ENCODE measurements around the gene CBLC. TPM values are rescaled to one million over a fixed set of nuclear protein-coding genes. Genes with fewer than 3 reads are reported as not detected.
"Not testable (repeated sequence)": the region's sequence is repeated elsewhere in the genome, so short reads cannot be mapped to it uniquely, and the experiment has no call there.

CBLC gene
- total RNA-seq, 2 donors from 2014 or later = not detected

DNA sequence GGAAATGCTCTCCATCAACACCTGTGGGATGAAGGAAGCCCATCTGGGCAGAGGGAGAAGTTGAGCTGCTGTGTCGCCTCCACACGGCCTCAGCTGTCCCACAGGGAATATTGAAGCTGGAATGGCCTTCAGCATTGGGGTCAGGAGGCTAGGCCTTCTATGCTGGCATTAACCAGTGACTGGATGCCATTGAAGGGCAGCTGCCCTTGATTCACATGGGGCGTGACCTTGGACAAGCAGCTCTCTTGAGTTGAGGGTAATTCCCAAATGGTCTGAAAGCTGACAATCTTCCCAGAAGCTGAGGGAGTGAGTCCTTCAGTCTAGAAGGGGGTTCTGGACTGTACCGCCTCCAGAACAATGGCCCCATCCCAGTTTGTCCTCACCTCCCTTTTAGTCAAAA lies 22.5 kb upstream of the CBLC start:
- Mint-ChIP-seq H3K9me3 (no peaks in the 10 kb centered on the region), H3K36me3 (peaks cover 50 to 70% of the 10 kb centered on the region in 2 donors), H3K27ac (peak overlapping the region; percentile 96 to 98)
- DNase-seq (ENCODE audit: low spot score in 2 of 2) (no peak), ATAC-seq (no peak)

DNA sequence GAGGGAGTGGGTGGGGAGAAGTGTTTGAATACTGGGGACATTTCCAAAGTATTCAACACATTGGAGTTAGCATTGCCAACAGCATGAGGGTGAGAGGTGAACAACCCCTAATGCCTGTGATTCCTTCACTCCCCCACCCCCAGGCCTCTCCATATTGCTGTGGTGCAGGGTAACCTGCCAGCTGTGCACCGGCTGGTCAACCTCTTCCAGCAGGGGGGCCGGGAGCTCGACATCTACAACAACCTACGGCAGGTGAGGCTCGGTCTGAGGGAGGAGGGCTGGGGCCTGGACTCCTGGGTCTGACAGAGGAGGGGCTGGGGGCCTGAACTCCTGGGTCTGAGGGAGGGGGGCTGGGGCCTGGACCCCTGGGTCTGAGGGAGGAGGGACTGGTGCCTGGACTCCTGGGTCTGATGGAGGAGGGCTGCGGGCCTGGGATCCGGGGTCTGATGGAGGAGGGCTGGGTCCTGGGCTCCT lies 21.6 kb upstream of the CBLC start:
- Mint-ChIP-seq H3K27ac (peak overlapping the region; percentile 96 to 98), H3K36me3 (peaks cover 41 to 68% of the 10 kb centered on the region in 2 donors), H3K9me3 (no peaks in the 10 kb centered on the region)
- no peak for DNase-seq (ENCODE audit: low spot score in 2 of 2)
- ATAC-seq = no peak

DNA sequence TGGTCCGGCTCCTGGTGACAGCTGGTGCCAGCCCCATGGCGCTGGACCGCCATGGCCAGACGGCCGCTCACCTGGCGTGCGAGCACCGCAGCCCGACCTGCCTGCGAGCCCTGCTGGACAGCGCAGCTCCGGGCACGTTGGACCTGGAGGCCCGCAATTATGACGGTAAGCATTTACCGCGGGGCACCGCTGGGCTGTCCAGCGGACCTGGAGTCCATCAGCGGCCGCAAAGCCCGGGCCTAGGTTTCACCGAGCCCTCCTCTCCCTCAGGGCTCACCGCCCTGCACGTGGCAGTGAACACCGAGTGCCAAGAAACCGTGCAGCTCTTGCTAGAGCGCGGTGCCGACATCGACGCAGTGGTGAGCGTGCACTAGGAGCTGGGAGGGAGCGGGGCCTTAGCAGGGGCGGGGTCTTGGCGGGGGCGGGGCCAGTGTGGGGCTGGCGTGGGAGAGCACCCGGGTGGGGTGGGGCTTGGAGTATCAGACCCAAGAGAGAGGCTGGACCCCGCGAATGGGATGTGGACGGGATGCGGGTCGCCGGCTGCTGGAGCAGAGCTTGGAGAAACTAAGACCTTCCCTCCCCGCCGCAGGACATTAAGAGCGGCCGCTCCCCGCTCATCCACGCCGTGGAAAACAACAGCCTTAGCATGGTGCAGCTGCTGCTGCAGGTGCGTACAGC lies 20.5 kb upstream of the CBLC start:
- no peak for DNase-seq (ENCODE audit: low spot score in 2 of 2)
- Mint-ChIP-seq H3K9me3 (no peaks in the 10 kb centered on the region), H3K27ac (peak overlapping the region in 1 of 2 donors; percentile 98), H3K36me3 (peaks cover 32 to 57% of the 10 kb centered on the region in 2 donors)
- no peak for ATAC-seq

DNA sequence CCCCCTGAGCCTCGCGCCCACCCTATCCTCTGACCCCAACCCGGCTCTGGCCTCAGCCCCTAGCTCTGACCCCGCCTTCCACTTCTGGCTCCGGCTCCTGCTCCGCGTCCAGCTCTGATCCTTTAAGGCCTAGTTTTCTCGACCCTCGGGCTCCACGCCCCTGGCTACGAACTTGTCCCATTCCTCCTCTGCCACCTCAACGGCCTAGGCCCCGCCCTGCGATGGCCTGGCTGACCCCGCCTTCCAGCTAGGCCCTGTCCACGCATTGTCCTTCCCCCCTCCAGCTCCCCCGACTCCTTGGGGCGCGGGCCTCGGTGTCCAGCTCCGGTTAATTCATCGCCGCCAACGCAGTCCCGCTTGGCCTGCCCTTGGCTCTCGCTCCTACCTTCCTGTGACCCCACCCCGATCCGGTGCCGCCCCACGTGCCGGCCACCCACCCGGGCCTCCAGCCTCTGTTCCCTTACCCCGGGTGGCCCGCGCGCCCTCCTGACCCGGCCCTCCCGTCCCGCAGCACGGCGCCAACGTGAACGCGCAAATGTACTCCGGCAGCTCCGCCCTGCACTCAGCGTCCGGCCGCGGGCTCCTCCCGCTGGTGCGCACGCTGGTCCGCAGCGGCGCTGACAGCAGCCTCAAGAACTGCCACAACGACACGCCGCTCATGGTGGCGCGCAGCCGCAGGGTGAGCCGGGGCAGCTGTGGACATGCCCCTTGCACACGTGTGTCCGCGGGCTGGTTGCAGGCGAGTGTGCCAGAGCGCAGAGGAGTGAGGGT lies 19.8 kb upstream of the CBLC start:
- Mint-ChIP-seq H3K9me3 (no peaks in the 10 kb centered on the region), H3K27ac (peak overlapping the region; percentile 75 to 76), H3K36me3 (peaks cover 25 to 50% of the 10 kb centered on the region in 2 donors)
- DNase-seq (ENCODE audit: low spot score in 2 of 2) (no peak), ATAC-seq (no peak)

DNA sequence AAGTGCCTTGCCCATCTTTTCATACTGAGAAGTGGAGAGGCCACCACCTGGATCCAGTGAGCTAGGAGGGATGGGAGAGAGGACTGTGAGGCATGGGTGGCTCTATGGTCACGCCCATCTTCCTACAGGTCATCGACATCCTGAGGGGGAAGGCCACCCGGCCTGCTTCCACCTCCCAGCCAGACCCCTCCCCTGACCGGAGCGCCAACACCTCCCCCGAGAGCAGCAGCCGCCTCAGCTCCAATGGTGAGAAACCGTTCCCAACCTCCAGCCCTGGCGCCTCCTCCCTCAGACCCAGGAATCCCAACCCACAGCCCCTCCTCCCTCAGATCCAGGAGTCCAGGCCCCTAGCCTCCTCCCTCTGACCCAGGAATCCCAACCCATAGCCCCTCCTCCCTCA lies 19.1 kb upstream of the CBLC start:
- peak overlapping the region; percentile 75 to 76 for H3K27ac Mint-ChIP-seq
- no peak for ATAC-seq
- peaks cover 24 to 50% of the 10 kb centered on the region in 2 donors for H3K36me3 Mint-ChIP-seq
- no peak for DNase-seq (ENCODE audit: low spot score in 2 of 2)
- H3K9me3 Mint-ChIP-seq = no peaks in the 10 kb centered on the region

DNA sequence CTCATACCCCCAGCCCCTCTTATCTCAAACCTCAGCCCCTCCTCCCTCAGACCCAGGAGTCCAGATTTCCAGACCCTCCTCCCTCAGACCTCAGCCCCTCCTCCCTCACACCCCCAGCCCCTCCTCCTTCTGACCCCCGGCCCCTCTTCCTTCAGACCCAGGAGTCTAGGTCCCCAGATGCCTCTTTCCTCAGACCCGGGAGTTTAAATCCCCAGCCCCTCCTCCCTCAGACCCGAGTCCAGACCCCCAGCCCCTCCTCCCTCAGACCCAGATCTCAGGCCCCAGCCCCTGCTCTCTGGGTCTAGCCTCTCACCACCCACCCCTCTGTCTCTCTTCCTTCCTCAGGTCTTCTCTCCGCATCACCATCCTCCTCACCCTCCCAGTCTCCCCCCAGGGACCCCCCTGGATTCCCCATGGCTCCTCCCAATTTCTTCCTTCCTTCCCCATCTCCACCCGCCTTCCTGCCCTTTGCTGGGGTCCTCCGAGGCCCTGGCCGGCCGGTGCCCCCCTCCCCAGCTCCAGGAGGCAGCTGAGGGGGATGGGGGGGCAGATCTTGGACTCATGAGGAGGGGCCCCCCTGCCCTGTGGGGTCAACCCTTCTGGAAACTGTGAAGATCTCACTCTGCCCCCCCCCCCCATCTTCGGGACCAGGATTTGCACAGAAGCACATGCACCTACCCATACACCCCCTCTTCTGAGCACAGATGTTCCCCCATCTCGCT lies 18.4 kb upstream of the CBLC start:
- Mint-ChIP-seq H3K27ac (peak overlapping the region; percentile 29 to 88), H3K36me3 (peaks cover 24 to 50% of the 10 kb centered on the region in 2 donors)
- ATAC-seq = no peak

DNA sequence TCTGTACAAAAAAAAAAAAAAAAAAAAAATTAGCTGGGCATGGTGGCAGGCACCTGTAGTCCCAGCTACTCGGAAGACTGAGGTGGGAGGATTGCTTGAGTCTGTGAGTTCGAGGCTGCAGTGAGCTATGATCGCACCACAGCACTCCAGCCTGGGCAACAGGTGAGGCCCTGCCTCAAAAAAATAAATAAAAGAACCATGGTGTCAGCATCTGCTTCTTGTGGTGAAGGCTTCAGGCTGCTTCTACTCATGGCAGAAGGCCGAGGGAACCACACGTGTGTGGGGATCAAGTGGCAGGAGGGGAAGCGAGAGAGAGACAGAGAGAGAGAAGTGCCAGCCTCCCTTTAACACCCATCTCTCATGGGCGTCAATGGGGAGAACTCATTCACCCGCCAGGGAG lies 15.7 kb upstream of the CBLC start:
- no peaks in the 10 kb centered on the region for H3K9me3 Mint-ChIP-seq
- ATAC-seq (no peak), DNase-seq (ENCODE audit: low spot score in 2 of 2) (no peak)
- H3K27ac Mint-ChIP-seq = peak overlapping the region in 1 of 2 donors; percentile 75
- H3K36me3 Mint-ChIP-seq = peaks cover 12 to 28% of the 10 kb centered on the region in 2 donors

More for the DNA sequence above, 18.4 kb upstream of the CBLC start:
- no peaks in the 10 kb centered on the region for H3K9me3 Mint-ChIP-seq
- no peak for DNase-seq (ENCODE audit: low spot score in 2 of 2)

DNA sequence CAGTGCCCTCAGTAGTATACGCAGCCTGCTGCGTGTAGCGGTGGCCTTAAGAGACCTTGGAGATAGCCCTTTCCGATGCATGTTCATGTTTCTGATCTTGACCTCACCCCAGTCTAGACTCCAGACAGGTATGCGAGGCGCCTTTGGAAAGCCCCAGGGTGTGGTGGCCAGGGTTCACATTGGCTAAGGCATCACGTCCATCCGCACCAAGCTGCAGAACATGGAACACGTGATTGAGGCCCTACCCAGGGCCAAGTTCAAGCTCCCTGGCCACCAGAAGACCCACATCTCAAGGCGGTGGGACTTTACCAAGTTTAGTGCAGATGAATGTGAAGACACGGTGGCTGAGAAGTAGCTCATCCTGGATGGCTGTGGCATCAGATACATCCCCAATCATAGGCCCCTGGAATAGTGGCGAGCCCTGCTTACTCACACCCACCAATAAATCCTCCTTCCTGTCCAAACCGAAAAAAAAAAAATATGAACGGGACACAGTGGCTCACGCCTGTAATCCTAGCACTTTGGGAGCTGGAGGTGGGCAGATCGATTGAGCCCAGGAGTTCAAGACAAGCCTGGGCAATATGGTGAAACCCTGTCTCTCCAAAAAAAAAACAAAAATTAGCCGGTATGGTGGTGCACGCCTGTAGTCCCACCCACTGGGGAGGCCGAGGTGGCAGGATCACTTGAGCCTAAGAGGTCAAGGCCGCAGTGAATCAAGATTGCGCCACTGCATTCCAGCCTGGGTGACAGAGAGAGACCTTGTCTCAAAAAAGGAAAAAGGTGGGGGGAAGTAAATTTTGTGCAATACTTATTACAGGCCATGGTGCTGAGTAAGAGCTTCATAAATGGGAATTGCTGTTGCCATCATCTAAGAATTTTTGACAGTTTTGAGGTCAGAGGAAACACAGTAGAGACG lies 12.4 kb upstream of the CBLC start:
- DNase-seq (ENCODE audit: low spot score in 2 of 2) (no peak), ATAC-seq (no peak)
- peak overlapping the region in 1 of 2 donors; percentile 30 for H3K27ac Mint-ChIP-seq
- H3K9me3 Mint-ChIP-seq = no peaks in the 10 kb centered on the region
- H3K36me3 Mint-ChIP-seq = peaks cover 0 to 13% of the 10 kb centered on the region in 2 donors

DNA sequence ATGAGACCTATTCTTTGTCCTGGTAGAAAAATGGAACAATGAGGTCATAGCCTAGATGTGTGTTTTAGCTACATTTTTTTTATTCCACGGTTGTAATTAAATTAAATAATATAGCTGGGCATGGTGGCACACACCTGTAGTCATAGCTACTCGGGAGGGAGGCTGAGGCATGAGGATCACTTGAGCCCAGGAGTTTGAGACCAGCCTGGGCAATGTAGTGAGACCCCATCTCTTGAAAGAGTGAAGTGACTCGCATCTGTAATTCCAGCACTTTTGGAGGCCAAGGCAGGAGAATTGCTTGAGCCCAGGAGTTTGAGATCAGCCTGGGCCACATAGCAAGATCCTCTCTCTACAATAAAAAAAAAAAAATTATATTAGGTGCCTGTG lies 11.7 kb upstream of the CBLC start:
- Mint-ChIP-seq H3K9me3 (no peaks in the 10 kb centered on the region), H3K36me3 (peaks cover 0 to 7% of the 10 kb centered on the region in 2 donors), H3K27ac (no peak overlapping the region)
- ATAC-seq (no peak), DNase-seq (ENCODE audit: low spot score in 2 of 2) (no peak)

DNA sequence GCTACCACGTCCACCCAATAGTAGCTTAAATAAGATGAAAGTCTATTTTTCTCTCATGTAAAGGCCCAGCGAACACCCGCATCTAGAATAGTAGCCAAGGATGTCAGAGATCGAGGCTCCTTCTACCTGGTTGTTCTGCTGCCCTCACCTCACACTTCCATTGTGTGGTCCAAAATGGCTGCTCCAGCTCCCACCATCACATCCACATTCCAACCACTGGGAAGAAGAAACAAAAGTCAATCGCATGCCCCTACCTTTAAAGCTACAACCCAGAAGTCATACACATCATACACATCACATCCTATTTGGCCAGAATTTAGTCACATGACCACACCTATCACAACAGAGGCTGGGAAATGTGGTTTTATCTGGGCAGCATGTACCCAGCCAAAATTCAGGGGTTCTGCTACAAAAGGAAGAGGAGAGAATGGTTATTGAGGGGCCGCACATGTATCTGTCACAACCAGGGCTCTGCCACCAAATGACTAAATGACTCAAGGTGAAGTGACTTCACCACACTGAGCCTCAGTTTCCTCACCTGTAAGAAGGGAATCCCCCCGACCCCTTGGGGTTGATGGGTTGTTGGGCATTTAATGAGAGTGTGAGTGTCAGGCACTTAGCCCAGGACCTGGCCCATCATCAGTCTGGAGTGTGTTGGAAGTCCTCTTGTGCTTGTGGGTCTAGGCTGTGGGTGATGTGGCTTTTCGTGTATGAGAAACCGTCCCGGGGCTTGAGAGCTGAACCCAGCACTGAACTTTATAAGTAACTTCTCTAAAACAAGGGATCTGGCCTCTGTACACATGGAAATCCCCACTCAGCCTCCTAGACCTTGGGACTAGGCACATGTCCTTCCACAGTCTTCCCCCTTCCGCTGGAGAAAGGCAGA lies 10.2 kb upstream of the CBLC start:
- peaks cover 0 to 7% of the 10 kb centered on the region in 2 donors for H3K36me3 Mint-ChIP-seq
- ATAC-seq (peak in 1 of 2 donors; percentile 76), DNase-seq (ENCODE audit: low spot score in 2 of 2) (peak in 1 of 2 donors; percentile 85)

DNA sequence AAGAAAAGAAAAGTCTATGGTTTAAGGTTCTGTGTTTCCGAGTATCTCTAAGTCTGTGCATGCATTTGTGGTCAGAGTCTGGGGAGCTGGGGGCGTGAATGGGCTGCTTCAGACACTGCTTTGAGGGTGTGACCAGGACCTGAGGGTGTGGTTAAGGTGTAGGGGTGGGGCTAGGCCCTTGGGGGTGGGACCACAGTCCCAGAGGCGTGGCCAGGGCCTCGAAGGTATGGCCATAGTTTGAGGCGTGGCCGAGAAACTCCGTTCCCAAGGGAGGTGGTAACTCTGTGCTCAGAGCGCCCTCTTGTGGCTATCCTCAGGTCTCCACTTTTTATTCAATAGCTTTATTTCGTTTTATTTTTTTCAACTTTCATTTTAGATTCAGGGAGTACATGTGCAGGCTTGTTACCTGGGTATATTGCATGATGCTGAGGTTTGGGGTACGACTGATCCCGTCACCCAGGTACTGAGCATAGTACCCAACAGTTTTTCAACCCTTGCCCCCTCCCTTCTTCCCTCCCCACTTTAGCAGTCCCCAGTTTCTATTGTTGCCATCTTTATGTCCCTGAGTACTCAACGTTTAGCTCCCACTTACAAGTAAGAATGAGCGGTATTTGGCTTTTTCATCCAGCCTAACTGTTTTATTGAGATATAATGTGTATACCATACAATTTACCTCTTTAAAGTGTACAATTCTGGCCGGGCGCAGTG lies 7.0 kb upstream of the CBLC start:
- H3K9me3 Mint-ChIP-seq = no peaks in the 10 kb centered on the region
- peak; percentile 95 to 99 for DNase-seq (ENCODE audit: low spot score in 2 of 2)
- peak overlapping the region; percentile 24 to 81 for H3K27ac Mint-ChIP-seq
- ATAC-seq = peak; percentile 90 to 100
- peaks cover 0 to 7% of the 10 kb centered on the region in 2 donors for H3K36me3 Mint-ChIP-seq

More for the DNA sequence above, 10.2 kb upstream of the CBLC start:
- peak overlapping the region in 1 of 2 donors; percentile 74 for H3K27ac Mint-ChIP-seq
- no peaks in the 10 kb centered on the region for H3K9me3 Mint-ChIP-seq

DNA sequence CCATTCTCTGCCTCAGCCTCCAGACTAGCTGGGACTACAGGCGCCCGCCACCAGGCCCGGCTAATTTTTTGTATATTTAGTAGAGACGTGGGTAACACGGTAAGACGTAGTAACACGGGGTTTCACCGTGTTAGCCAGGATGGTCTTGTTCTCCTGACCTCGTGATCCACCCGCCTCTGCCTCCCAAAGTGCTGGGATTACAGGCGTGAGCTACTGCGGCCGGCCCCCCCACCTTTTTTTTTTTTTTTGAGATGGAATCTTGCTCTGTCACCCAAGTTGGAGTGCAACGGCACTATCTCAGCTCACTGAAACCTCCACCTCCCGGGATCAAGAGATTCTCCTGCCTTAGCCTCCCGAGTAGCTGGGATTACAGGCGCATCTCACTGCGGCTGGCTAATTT lies 5.5 kb upstream of the CBLC start:
- not testable (repeated sequence) for DNase-seq (ENCODE audit: low spot score in 2 of 2); H3K27ac Mint-ChIP-seq; H3K36me3 Mint-ChIP-seq; ATAC-seq; H3K9me3 Mint-ChIP-seq

DNA sequence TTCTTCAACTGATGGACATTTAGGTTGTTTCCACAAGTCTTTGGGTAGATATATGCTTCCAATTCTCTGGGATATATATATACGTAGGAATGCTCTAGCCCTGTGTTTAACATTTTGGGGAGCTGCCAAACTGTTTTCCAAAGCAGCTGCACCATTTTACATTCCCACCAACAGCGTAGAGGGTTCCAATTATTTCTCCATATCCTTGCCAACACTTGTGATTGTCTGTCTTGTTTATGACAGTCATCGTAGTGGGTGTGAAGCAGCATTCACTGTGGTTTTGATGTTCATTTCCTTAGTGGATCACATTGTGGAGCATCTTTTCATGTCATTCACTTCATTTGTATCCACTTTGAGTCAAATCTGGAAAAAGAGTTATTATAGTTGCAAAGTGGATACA lies 4.7 kb upstream of the CBLC start:
- H3K27ac Mint-ChIP-seq = no peak overlapping the region
- no peak for ATAC-seq
- peaks cover 0 to 7% of the 10 kb centered on the region in 2 donors for H3K36me3 Mint-ChIP-seq
- H3K9me3 Mint-ChIP-seq = no peaks in the 10 kb centered on the region
- no peak for DNase-seq (ENCODE audit: low spot score in 2 of 2)

DNA sequence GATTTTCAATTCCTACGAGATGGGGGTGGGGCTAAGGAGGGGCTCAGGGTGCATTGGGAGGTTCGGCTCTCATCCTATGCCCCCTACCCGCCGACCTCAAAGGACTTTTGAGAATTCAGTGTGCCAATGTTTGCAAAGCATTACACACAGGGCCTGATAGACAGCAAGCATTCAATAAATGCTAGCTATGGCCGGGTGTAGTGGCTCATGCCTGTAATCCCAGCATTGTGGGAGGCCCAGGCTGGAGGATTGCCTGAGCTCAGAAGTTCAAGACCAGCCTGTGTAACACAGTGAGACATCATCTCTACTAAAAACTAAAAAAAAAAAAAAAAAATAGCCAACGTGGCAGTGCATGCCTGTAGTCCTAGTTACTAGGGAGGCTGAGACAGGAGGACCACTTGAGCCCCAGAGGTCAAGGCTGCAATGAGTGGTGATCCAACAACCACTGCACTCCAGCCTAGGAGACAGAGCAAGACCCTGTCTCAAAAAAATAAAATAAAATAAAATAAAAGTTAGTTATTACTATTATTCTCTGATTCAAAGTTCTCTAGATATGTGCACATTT lies 1.9 kb upstream of the CBLC start:
- Mint-ChIP-seq H3K36me3 (no peaks in the 10 kb centered on the region), H3K27ac (no peak overlapping the region), H3K9me3 (no peaks in the 10 kb centered on the region)
- DNase-seq (ENCODE audit: low spot score in 2 of 2) (no peak), ATAC-seq (no peak)

All from activated naive CD4-positive, alpha-beta T cell treated with anti-CD3 and anti-CD28 coated beads, Interleukin-2, amount 50 U/mL, for 72 hours (primary cell).